GM18868 (cell line): Measurements from ENCODE around the gene ELOVL2.

Experiments
- ATAC-seq: cut with Tn5 transposase; IDR thresholded peaks from one replicate; pipeline ENCODE4 v1.9.1; 2021; ENCODE audit warnings: mild to moderate bottlenecking, moderate library complexity; ENCODE audit not compliant: unreplicated experiment

Gene ELOVL2

DNA sequence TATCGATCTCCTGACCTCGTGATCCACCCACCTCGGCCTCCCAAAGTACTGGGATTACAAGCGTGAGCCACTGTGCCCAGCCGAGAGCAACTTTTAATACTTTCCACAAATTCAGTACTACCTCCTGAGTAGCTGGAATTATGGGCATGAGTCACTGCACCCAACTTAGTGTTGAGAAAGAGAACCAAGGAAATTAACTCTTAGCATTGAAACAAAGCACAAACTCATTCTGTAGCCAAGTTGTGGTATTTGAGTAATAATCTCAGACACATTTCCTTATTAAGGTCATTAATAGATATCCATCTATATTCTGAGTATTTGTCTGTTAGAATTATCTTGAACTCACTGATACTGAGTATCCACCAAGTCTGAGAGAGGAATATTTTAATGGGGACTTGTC lies 14.3 kb upstream of the ELOVL2 start:
- no peak for ATAC-seq

DNA sequence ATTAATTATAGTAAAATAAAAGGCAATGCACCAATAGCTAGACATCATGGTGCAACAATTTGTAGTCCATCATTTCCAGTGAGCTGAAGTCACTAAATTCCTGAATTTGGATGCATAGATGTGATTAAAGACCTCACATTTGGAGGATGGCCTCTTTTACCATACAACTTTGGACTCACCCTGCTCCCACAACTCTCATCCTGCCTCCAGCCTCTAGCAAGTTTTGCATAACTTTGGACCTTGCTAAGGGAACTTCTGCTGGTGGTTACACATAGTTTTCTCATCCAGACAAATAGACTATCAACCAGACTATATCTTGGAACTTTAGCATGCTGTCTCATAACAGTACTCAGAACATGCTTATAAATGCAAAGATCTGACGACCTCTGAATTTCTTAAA lies 12.8 kb upstream of the ELOVL2 start:
- no peak for ATAC-seq

DNA sequence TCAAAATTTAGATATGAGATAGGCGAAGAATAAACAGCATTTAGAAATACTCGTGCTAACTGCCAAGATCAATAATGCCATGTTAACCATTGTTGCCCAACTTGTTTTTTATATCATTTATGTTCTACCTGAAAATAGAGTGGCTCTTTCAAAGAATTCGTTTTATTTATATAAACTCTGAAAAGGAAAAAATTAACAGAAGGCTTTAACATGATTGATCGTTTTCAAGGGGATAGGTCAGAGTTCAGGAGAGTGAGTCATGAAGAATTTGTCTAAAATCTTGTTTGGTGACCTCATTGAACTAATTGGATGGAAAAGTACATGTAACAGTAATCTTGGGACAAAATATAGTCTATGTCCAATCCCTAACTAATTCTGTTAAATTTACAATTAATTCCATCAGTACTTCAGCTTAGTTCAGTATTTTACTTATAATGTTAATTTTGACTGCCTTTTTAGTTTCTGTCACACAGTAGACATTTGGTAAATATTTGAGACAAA lies 11.1 kb upstream of the ELOVL2 start:
- no peak for ATAC-seq

DNA sequence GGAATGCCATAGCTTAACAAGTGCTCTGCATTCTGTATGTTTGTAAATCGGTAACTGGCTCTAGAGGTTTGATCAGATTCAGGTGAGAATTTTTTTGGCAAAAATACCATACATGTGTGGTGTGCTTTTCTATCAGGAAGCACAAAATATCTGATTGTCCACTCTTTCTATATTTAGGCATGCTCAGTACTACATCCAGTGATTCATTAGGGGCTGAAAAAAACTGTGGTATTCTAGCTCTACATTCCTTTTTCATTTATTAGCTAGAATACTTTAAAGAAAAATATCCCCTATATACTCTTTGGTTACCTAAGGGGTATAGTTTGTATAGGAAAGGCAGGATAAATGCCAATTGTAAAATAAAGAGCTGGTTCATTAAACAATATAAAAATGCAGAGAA lies 10.6 kb upstream of the ELOVL2 start:
- ATAC-seq, result no peak

DNA sequence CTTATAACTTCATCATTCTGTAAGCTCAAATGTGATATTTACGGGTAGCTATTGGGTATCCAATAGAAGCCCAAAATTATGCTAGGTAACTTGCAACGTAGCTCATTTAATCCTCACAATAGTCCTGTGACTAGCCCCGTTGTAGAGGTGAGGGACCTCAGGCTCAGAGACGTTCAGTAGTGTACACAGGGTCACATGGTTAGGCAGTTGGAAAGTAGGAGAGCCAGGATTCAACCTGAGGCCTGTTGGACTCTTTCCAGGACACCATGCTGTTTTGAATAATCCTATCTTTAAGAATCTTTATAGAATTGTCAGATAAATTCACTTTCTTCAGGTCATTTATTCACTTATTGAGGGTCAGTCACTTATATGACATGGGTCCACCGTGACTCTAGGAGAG lies 9.2 kb upstream of the ELOVL2 start:
- no peak for ATAC-seq

DNA sequence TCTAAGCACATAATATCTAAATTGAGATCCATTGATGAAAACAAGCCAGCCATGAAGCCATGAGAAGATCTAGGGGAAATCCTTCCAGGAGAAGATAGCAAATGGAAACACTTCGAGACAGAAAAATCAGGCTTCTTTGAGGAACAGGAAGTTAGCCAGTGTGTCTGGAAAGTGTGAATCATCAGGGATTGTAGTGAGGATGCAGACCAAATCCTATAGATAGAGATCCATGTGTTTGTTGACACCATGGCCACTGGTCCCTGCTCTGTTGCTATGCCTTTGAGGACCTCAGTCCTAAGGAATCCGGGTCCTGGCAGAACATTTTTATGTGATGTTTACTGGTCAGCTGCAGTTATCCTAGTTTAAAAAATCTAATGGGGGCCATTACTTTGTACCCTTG lies 6.6 kb upstream of the ELOVL2 start:
- no peak for ATAC-seq

DNA sequence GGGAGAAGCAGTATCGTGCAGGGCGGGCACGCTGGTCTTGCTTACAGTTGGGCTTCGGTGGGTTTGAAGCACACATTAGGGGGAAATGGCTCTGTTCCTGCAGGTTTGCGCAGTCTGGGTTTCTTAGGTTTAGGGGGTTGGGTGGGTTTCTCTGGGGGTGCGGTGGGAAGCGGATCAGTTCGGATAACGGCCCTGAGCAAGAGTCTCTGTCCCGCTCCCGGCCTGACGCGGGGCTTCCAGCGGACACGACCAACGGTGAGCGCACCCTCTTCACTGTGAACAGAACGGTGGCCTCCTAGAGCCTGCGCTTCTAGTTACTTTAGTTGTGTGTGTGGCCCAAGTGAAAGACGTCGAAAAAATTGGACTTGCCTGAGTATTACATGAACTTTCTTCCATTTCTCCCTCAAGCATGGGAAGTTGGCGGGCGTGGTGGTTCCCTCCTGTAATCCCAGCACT lies 635 bp upstream of the ELOVL2 start:
- no peak for ATAC-seq

DNA sequence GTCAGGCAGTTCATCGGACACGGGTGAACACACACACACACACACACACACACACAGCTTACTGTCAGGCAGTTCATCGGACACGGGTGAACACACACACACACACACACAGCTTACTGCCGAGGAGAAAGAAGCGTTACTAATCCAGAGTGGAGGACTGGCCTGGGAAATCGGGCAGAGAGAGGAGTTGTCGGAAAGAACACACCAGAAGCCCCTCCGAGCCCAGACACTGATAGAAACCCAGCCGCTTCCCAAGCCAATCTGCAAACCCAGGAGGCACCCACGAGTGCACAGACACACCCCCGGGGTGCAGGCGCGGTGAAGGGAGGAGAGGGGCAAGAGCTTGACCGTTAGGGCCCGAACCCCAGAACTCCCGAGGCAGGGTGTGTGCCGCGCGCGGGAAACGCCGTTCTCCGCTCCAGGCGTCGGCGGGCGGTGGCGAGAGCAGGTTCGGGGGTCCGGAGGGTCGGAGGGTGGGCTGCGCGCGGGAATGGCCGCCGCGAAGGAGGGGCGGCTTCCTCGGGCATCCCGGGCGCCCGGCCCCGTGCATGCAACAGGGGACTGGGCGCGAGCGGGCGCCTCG lies 636 bp downstream of the ELOVL2 start:
- ATAC-seq, result peak; percentile 17

DNA sequence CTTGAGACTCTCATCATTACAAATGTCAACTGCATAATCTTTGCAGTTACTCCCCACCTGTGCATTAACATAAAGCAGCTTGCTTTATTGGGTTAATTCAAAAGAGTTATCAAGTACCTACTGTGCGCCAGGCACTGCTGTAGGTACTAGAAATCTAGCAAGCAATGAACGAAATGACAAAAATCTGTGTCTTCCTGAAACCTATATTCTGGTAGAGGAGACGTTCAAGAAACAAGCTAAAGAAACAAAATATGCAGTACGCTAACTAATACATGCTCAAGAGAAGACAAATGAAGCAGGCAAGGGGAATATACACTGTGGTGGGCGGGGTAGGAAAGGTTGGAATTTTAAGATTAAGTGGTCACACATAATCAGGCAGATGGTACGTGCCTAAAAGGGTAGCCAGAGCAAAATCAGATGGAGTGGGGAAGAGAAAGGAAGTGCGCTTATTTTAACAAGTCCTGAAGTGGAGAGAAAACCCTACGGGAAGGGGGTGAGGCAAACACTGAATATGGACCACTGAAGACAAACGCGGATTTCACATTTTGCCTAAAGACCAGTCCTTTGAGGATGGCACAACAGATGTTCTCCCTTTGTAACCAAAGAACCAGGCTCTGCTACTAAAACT lies 1.2 kb downstream of the ELOVL2 start:
- no peak for ATAC-seq

DNA sequence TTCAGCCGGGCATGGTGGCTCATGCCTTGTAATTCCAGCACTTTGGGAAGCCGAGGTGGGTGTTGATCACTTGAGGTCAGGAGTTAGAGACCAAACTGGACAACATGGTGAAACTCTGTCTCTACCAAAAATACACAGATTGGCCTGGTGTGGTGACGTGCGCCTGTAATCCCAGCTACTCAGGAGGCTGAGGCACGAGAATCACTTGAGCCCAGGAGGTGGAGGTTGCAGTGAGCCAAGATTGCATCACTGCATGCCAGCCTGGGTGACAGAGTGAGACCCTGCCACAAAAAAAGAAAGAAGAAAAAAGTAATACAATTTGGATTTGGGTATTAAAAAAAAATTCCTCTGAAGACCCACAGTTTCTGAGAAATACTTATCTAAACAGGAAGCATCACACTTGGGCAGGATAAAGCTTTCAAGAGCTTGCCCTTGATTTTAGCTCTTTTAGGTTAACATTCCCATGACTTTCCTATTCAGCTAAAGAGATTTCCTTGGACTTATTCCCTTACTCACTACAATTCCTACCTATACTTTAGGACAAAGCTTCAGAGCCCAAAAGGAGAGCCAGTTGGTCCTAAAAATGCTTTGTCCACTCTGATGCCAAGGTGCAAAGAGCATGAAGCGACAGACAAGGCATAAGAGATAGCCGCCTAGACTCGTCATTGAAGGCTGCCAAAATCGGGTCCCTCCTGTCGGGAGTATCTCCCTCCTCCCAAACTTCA lies 1.9 kb downstream of the ELOVL2 start:
- no peak for ATAC-seq

DNA sequence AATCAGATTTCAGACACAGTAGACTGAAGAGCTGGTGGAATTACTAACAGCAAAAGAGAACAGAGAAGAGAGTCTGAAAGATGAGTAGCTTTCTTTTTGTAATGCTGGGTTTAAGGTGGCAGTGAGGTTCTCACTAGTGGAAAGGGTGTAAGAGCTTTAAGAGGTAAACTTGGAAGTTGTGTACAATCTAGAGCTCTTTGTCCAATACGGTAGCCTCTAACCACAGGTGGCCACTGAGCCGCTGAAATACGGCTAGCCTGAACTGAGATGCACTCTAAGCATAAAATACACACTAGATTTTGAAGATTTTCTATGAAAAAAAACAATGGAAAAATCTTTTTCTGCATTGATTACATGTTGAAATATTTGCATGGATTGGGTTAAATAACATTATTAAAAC lies 4.0 kb downstream of the ELOVL2 start:
- ATAC-seq, result no peak

DNA sequence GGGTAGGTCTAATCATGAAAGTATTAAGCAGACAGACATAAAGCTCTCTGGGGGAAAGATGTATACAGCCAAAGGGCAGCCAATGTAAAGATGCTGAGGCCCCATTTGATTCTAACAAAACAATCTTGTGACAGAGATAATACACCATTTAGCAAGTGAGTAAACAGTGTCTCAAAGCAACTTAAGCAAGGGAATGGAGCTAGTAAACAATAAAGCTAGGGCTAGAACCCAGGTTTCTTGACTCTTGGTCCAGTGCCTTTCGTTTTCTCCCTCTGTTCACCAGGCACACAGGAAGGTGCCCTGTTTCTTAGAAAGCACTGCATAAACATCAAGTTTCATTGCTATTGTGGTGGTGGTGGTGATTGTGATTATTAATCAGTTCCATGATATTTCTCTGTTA lies 5.1 kb downstream of the ELOVL2 start:
- ATAC-seq, result no peak

DNA sequence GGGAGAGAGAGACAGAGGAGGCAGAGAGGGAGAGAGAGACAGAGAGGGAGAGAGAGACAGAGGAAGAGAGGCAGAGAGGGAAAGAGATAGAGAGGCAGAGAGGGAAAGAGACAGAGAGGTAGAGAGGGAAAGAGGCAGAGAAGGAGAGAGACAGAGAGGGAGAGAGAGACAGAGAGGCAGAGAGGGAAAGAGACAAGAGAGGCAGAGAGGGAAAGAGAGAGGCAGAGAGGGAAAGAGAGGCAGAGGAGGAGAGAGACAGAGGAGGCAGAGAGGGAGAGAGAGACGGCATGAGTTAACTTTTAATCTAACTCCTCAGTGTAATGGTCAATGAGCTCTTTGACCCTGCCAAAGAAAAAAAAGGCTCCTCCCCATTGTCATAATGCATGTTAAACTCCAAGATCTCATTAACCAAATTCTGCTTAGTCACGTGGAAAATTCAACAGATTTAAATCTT lies 7.1 kb downstream of the ELOVL2 start:
- ATAC-seq, result no peak

DNA sequence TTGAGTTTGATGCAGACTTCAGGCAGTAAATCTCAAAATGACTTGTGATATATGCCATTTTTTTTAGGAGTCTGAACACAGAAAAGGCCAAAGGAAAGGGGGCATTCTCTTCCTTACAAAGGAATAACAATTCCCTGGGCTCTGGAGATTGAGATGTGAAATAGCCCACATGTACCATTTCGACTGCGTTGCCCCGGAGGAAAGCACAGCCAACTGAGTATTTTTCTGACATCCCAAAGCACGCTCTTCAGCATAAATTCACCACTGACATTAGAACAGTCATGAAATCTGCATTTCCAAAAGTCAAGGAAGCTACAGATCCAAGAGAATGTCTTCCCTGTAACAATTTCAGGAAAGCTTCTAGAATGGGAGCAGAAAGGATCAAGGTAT lies 7.8 kb downstream of the ELOVL2 start:
- ATAC-seq, result no peak

DNA sequence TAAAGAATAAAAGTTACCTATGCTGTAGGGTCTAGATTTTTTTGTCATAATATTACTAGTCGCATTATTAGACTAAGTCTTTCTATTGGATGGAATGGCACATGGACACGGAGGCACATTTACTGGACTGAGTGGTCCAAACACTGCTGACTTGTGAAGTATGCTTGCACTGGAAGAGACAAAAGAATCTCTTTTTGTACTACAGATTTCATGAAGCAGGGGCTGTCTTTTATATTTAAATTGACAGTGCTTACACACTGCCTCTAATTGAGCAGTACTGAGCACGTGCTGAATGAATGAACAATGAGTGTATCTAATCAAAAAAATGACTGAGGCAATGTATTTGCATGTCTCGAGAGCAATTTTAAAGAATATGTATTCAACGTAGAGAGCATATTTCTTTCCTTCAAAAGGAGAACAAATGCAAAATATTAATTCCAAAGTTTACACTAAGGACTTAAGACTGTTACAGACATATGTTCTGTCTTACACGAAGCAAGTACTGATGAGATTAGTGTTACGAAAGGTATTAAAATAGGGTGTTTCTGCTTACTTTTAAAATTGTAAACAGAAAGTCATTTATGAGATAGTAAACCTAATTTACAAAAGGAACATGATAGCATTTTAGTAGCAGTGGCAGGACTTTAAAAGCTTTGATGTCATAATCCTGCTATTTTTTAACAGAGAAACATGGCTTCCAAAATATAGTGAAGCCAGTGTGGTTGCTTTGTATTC lies 8.3 kb downstream of the ELOVL2 start:
- ATAC-seq, result no peak

DNA sequence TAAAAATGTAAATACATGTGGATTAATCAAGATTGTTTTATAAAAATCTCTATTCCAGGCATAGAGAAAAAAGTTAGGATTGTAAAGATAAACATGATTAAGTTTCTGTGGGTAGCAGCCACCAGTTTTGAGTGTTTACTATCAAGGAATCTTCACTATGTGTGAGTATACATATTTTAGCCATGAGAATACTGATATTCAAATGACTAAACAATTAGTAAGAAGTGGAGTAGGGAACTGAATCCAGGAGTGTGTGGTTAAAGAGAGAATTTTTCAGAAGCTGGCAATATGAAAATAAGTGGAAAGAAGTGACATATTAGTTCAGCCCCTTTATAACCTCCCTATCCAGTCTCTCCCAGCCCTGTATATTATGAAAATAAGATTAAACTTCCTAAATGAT lies 10.3 kb downstream of the ELOVL2 start:
- no peak for ATAC-seq

DNA sequence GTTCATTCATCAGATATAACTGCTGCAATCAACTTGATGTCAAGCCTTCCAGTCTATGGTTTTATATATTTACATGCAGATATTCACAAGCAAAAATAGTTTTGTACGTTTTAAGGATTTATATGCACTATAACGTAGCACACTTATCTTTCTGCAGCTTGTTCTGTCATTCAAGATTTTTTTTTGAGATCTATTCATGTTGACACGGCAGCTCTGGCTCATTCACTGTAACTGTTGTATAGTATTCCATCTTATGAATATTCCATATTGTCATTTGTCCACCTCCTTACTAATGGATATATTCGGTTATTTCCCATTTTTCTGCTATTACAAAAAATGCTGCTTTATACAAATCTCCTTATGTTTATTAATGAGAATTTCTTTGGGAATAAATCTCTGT lies 13.2 kb downstream of the ELOVL2 start:
- ATAC-seq, result no peak

DNA sequence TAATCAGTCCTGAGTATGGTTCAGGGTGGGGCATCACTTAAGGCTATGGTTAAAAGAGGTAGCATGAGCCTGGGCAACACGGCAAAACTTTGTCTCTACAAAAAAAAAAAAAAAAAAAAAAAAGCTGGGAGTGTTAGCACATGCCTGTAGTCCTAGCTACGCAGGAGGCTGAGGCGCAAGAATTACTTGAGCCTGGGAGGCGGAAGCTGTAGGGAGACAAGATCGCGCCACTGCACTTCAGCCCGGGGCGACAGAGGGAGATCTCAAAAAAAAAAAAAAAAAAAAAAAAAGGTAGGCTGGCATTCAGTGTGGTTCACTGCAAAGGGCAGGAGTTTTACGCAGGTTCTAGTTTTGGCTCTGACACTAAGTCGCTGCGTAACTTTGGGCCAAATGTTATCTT lies 15.1 kb downstream of the ELOVL2 start:
- ATAC-seq, result no peak

DNA sequence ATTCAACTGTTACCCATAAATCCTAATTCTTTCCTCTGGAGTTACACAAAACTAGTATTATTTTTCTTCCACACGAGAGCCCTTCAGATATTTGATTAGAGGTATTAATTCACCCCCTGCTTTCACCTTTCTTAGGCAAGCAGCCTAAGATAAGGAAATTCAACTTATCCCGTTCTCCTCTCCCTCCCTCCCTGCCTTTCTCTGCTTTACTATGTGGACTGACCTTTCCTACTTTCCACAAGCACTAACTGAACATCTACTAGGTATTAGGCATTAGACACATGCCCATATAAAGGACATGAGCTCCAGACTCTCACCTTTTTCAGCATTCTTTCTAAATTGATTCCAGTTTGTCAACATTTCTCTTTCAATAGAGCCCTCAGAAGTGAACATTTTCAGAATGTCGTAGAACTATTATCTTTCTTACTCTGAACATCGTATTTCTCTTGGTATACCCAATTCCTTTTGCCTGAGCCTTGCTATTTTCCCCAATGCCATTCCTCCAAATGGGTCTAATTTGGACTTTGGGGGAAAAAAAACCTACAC lies 16.5 kb downstream of the ELOVL2 start:
- no peak for ATAC-seq

DNA sequence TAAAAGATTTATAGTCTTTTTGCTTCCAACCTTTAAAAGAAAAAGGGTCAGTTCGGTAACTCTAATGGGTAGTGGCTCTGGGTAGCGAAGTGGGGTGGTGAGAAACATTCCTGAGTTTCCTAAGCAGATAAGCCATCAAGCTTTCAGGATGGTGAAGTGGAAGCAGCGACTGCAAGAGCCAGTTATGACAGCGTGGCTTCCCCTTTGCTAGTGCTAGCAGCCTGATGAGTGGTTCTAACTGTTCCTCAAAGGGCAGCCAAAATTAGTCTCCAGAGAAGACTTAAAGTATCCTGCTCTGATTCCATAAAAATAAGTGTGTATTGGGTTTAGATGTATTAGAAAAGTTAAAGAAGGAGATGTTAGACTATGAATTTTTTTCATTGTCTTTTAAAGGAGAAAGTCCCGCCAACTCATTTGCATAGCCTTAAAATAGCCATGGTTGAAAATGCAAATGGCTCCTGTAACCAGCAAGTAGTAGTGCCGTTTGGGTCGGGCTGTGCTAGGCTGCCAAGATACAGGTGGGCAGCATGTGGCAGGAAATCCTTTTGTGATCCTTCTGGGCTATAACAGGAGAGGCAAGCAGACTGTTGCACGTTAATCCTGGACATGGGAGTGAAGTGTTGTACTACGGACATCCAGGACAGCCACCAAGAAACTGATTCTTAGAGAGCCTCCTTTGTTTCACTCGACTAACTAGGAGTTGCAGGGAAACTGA lies 18.0 kb downstream of the ELOVL2 start:
- peak; percentile 88 for ATAC-seq

DNA sequence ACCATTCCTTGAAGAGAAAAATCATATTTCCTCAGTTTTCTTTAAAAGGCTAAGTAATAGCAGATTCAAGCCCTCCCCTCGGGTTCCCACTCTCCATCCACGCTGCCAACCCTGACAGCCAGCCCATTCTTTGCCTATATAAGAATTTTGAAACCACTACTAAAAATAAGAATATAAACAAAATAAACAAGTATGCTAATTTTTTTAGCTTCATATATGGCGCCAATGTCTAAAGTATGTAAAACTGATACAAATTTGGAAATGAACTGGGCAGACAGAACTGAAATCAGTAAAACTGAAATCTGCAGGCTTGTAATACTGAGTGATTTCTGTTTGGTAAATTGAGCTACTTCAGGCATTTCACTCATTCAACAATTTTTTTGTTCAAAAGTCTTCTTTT lies 19.0 kb downstream of the ELOVL2 start:
- no peak for ATAC-seq
